A549 treated with ZK216348 at 1 μM for 4 hours (cell line): ENCODE results near the gene NNMT. TPM values are rescaled to one million over a fixed set of nuclear protein-coding genes. Genes with fewer than 3 reads are reported as not detected.

Experiments used
- total RNA-seq: library from RNA; stranded (reverse); fragments of 200-300 nt; extraction: Qiagen RNA extraction; gene quantifications from 5 replicates; pipeline ENCODE4 v1.2.3, GENCODE V29; 2022; ENCODE audit warnings: low read depth

The NNMT gene
- 269 to 383 TPM (median 352 TPM) in 5 replicates for total RNA-seq

DNA sequence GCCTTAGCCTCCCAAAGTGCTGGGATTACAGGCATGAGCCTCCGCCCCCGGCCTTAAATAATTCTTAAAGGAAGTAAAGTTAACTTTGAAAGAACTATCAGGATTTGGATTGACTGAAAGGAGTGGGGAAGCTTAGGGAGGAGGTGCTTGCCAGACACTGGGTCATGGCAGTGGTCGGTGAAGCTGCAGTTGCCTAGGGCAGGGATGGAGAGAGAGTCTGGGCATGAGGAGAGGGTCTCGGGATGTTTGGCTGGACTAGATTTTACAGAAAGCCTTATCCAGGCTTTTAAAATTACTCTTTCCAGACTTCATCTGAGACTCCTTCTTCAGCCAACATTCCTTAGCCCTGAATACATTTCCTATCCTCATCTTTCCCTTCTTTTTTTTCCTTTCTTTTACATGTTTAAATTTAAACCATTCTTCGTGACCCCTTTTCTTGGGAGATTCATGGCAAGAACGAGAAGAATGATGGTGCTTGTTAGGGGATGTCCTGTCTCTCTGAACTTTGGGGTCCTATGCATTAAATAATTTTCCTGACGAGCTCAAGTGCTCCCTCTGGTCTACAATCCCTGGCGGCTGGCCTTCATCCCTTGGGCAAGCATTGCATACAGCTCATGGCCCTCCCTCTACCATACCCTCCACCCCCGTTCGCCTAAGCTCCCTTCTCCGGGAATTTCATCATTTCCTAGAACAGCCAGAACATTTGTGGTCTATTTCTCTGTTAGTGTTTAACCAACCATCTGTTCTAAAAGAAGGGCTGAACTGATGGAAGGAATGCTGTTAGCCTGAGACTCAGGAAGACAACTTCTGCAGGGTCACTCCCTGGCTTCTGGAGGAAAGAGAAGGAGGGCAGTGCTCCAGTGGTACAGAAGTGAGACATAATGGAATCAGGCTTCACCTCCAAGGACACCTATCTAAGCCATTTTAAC is at the start of gene NNMT:
Gene NNMT (plus strand): TSS at position 724 of the 929 bp plus-strand sequence. CDS start 158 bp downstream, at position 882.

Other genes starting within 250 kb of the NNMT start
- gene ZBTB16, start 236.7 kb upstream of the NNMT start, total RNA-seq = 0.15 to 0.56 TPM (median 0.32 TPM) in 4 of 5 replicates, not detected in the other
- 2.8 to 4.7 TPM (median 4.2 TPM) in 5 replicates for gene C11orf71, start 104.1 kb downstream of the NNMT start, total RNA-seq
- 23.8 to 38.5 TPM (median 26.5 TPM) in 5 replicates for gene RBM7, start 104.3 kb downstream of the NNMT start, total RNA-seq
- 96.2 to 112 TPM (median 107 TPM) in 5 replicates for gene REXO2, start 143.1 kb downstream of the NNMT start, total RNA-seq